Neural progenitor cell (in vitro differentiated cells): ENCODE data around the gene IFNA17. TPM values are rescaled to one million over a fixed set of nuclear protein-coding genes. Genes with fewer than 3 reads are reported as not detected.
A peak's percentile ranks its signal among the peaks of the same experiment; 100 is the strongest.

ENCODE experiments used
- DNase-seq: peaks from one replicate; pipeline ENCODE4 v3.0.0-alpha.2; 2016; ENCODE audit warnings: low spot score
- H2AFZ ChIP-seq: fragments of 200-600 bp; sonication (generic); replicated peaks from 2 replicates; pipeline ENCODE4 v1.6.1; 2016; ENCODE audit warnings: antibody characterized with exemption
- H3F3A ChIP-seq: fragments of 200-600 bp; sonication (generic); 2 replicates; pipeline ENCODE4 v1.6.1; 2016; ENCODE audit warnings: antibody characterized with exemption, low read depth
- H3K27ac ChIP-seq: fragments of 200-600 bp; sonication (generic); 2 replicates; pipeline ENCODE4 v1.5.1; 2016; ENCODE audit warnings: mild to moderate bottlenecking
- H3K27me3 ChIP-seq: fragments of 200-600 bp; sonication (generic); 2 replicates; pipeline ENCODE4 v1.6.1; 2016; ENCODE audit warnings: mild to moderate bottlenecking, moderate library complexity
- H3K36me3 ChIP-seq: fragments of 200-600 bp; sonication (generic); 2 replicates; pipeline ENCODE4 v1.5.1; 2016
- H3K4me1 ChIP-seq: fragments of 200-600 bp; sonication (generic); 2 replicates; pipeline ENCODE4 v1.6.1; 2016; ENCODE audit warnings: mixed run types
- H3K4me2 ChIP-seq: fragments of 200-600 bp; sonication (generic); 2 replicates; pipeline ENCODE4 v1.6.1; 2016
- H3K4me3 ChIP-seq: fragments of 200-600 bp; sonication (generic); 2 replicates; pipeline ENCODE4 v1.5.1; 2016
- H3K79me2 ChIP-seq: fragments of 200-600 bp; sonication (generic); 2 replicates; pipeline ENCODE4 v1.6.1; 2016; ENCODE audit warnings: low read depth
- H3K9ac ChIP-seq: fragments of 200-600 bp; sonication (generic); 2 replicates; pipeline ENCODE4 v1.6.1; 2016
- H3K9me3 ChIP-seq: fragments of 200-600 bp; sonication (generic); 2 replicates; pipeline ENCODE4 v1.5.1; 2016; ENCODE audit warnings: low read depth
- H4K20me1 ChIP-seq: fragments of 200-600 bp; sonication (generic); 2 replicates; pipeline ENCODE4 v1.6.1; 2016; ENCODE audit warnings: low read depth
- H3K27ac Mint-ChIP-seq: 3 replicates; pipeline ENCODE4 v1.8.0; 2021; ENCODE audit warnings: mixed read lengths
- H3K27me3 Mint-ChIP-seq: 2 replicates; pipeline ENCODE4 v1.8.0; 2022; ENCODE audit warnings: low read depth, mild to moderate bottlenecking, inconsistent platforms, moderate library complexity, mixed read lengths; ENCODE audit not compliant: insufficient read depth
- H3K36me3 Mint-ChIP-seq: 3 replicates; pipeline ENCODE4 v1.8.0; 2021; ENCODE audit warnings: mixed read lengths
- H3K4me1 Mint-ChIP-seq: 3 replicates; pipeline ENCODE4 v1.8.0; 2021; ENCODE audit warnings: mixed read lengths
- H3K4me3 Mint-ChIP-seq: 3 replicates; pipeline ENCODE4 v1.8.0; 2021; ENCODE audit warnings: mild to moderate bottlenecking, moderate library complexity, mixed read lengths
- H3K9me3 Mint-ChIP-seq: 3 replicates; pipeline ENCODE4 v1.8.0; 2020; ENCODE audit warnings: mixed read lengths
- CTCF ChIP-seq: fragments of 200-600 bp; sonication (generic); IDR thresholded peaks from 2 replicates; pipeline ENCODE4 v1.5.1; 2017; ENCODE audit warnings: antibody characterized with exemption, mild to moderate bottlenecking
- EZH2 ChIP-seq: fragments of 200-600 bp; sonication (generic); IDR thresholded peaks from 2 replicates; pipeline ENCODE4 v1.6.1; 2017; ENCODE audit warnings: antibody characterized with exemption, mild to moderate bottlenecking, moderate library complexity
- EZH2phosphoT487 ChIP-seq: fragments of 200-600 bp; sonication (generic); IDR thresholded peaks from 2 replicates; pipeline ENCODE4 v1.6.1; 2017; ENCODE audit warnings: antibody characterized with exemption
- total RNA-seq: library from RNA; depleted of rRNA; stranded (reverse); fragments of >200 nt; gene quantifications from 2 replicates; pipeline ENCODE4 v1.2.3, GENCODE V29; 2015; ENCODE audit warnings: low replicate concordance

The IFNA17 gene
- total RNA-seq = not detected in 2 replicates

GRCh38 chr9:21228122-21228521 is at the start of gene IFNA17:
IFNA17 (minus strand) TSS chr9:21228222; CDS start chr9:21228173, 49 bp downstream.
- Histone ChIP-seq H3K4me3 (no peak within 1 kb of the TSS), H4K20me1 (no peaks in the 10 kb centered on the region), H3K4me1 (no peaks in the 10 kb centered on the region), H3K27ac (no peak within 1 kb of the TSS), H3K9me3 (no peaks in the 10 kb centered on the region), H3K9ac (no peak within 1 kb of the TSS), H2AFZ (no peak within 1 kb of the TSS), H3K36me3 (no peaks in the 10 kb centered on the region), H3K79me2 (no peaks in the 10 kb centered on the region), H3K4me2 (no peak within 1 kb of the TSS), H3K27me3 (no peaks in the 10 kb centered on the region), H3F3A (no peaks in the 10 kb centered on the region)
- Mint-ChIP-seq H3K4me1 (no peaks in the 10 kb centered on the region), H3K36me3 (no peaks in the 10 kb centered on the region), H3K27ac (no peak within 1 kb of the TSS), H3K27me3 (peaks cover under 1% of the 10 kb centered on the region), H3K9me3 (no peaks in the 10 kb centered on the region), H3K4me3 (no peak within 1 kb of the TSS)
- no peak for TF ChIP-seq EZH2phosphoT487
- TF ChIP-seq CTCF = no peak
- TF ChIP-seq EZH2 = no peak
- DNase-seq = no peak

DNA sequence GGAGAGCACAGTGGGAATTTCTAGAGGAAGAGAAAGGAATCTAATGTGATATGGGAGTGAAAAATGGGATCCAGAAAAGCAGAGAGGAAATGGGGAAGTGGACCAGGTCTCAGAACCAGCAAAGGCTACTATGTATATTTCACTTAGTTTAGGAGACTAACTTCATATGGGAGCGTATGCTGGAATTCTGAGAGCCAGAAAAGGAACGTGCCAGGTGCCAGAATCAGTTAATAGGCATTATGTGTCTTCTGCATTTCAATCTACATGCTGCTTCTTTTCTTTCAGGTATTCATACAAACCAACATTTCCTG is 40.3 kb upstream of the IFNA17 start:
- Histone ChIP-seq H3K9ac (no peak overlapping the region), H2AFZ (no peak overlapping the region), H3K4me1 (peaks cover 5% of the 10 kb centered on the region), H3F3A (no peaks in the 10 kb centered on the region), H3K9me3 (no peaks in the 10 kb centered on the region), H3K27ac (no peak overlapping the region), H4K20me1 (no peaks in the 10 kb centered on the region), H3K4me3 (no peak overlapping the region), H3K4me2 (no peak overlapping the region), H3K27me3 (peaks cover 70% of the 10 kb centered on the region), H3K79me2 (no peaks in the 10 kb centered on the region), H3K36me3 (no peaks in the 10 kb centered on the region)
- peaks cover 2% of the 10 kb centered on the region for H3K27me3 Mint-ChIP-seq
- no peak for TF ChIP-seq EZH2phosphoT487
- TF ChIP-seq CTCF = no peak
- no peak for TF ChIP-seq EZH2
- H3K4me3 Mint-ChIP-seq = no peak overlapping the region
- no peaks in the 10 kb centered on the region for H3K36me3 Mint-ChIP-seq
- H3K4me1 Mint-ChIP-seq = no peaks in the 10 kb centered on the region
- no peak for DNase-seq
- peaks cover 2% of the 10 kb centered on the region for H3K9me3 Mint-ChIP-seq
- H3K27ac Mint-ChIP-seq = no peak overlapping the region

DNA sequence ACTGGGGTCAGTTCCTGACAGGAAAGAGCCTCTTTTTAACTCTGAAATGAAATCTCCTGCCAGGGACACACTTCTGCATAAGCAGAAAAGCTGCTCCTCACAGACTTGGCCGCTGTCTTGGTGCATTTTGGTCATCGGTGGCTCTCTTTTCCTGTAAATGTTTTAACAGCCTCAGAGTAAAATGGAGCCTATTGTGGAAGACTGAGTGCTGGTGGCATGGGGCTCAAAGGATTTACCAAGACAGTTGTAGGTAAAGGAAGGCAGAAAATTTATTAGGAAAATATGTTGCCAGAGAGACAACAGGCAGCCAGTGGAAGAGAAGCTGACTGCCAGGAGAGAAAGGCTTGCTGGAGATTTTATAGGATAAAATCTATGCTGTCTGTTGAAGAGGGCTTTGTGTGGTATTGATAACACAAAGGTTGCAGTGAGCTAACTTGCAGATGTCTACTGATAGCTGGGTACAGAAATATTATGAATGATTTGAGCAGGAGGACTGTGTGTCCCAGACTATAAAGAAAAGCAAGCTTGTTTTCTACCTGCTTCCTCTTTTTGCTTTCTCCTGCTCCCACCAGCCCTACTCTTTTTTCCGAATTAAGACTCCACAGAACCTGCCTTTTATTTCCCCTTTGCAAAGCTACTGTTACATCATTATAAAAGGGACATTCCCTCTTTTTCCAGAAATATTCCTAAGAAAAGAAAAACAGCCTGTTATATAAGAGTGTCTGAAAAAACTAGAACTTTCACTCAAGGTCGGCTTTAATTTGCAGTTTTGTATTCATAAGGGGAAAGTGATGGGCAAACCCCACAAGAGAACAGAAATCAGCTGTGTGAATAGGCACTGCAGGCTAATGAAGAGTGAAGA is 39.7 kb upstream of the IFNA17 start:
- no peak overlapping the region for H3K4me3 ChIP-seq
- no peak overlapping the region for H3K27ac Mint-ChIP-seq
- no peak overlapping the region for H3K9ac ChIP-seq
- H3K4me1 Mint-ChIP-seq = no peaks in the 10 kb centered on the region
- no peaks in the 10 kb centered on the region for H3K9me3 ChIP-seq
- no peaks in the 10 kb centered on the region for H4K20me1 ChIP-seq
- no peaks in the 10 kb centered on the region for H3K36me3 ChIP-seq
- peak overlapping the region; percentile 50 for H2AFZ ChIP-seq
- H3F3A ChIP-seq = no peaks in the 10 kb centered on the region
- peaks cover 2% of the 10 kb centered on the region for H3K9me3 Mint-ChIP-seq
- TF ChIP-seq EZH2 = no peak
- TF ChIP-seq CTCF = no peak
- no peak for TF ChIP-seq EZH2phosphoT487
- peaks cover 2% of the 10 kb centered on the region for H3K27me3 Mint-ChIP-seq
- H3K4me1 ChIP-seq = peaks cover 5% of the 10 kb centered on the region
- peaks cover 76% of the 10 kb centered on the region for H3K27me3 ChIP-seq
- no peaks in the 10 kb centered on the region for H3K79me2 ChIP-seq
- H3K4me3 Mint-ChIP-seq = no peak overlapping the region
- no peak overlapping the region for H3K27ac ChIP-seq
- H3K4me2 ChIP-seq = no peak overlapping the region
- no peaks in the 10 kb centered on the region for H3K36me3 Mint-ChIP-seq
- no peak for DNase-seq
